Keratinocyte (primary cell): ENCODE measurements around the gene RHAG.

Experiments
- CTCF ChIP-seq, 3 experiments: IDR thresholded peaks in 1 of 3; conservative IDR thresholded peaks in 1 of 3; optimal IDR thresholded peaks in 1 of 3; 2 replicates in 2 of 3; 3 replicates in 1 of 3; pipeline versions ENCODE3 to v1.5.1; 2011; ENCODE audit warnings: low read length in 3 of 3, mild to moderate bottlenecking in 3 of 3, moderate library complexity in 2 of 3, control low read depth in 1 of 3, inconsistent platforms in 1 of 3; ENCODE audit not compliant: insufficient read depth in 2 of 3; ENCODE audit errors: extremely low read depth in 1 of 3
- EZH2 ChIP-seq: IDR thresholded peaks from one replicate; pipeline ENCODE4 v1.6.1; 2012; ENCODE audit warnings: inconsistent platforms, mild to moderate bottlenecking, low read length, moderate library complexity

GRCh38 chr6:49563006-49563886 is 73.4 kb downstream of the RHAG start:
- TF ChIP-seq CTCF (optimal IDR thresholded peaks at IDR 0.05 in 1 of 3, IDR thresholded peaks at IDR 0.05 in 1 of 3, conservative IDR thresholded peaks at IDR 0.05 in 1 of 3; ENCODE audit: extremely low read depth in 1 of 3, insufficient read depth in 2 of 3, low read length in 3 of 3), result no peak
- no peak for TF ChIP-seq EZH2
